Upper lobe of left lung (tissue), 4 donors: ENCODE measurements around the gene CTNNAL1.

Experiments used
- CTCF ChIP-seq, 6 experiments: fragments of 450-650 bp in 4 of 6; fragments of 200-600 bp in 2 of 6; sonication (generic) in 2 of 6; IDR thresholded peaks; one replicate each; pipeline ENCODE4 v1.5.1; 2016 to 2019; ENCODE audit warnings: antibody characterized with exemption in 6 of 6
- EP300 ChIP-seq, 4 donors: sonication (generic); formaldehyde crosslinking; IDR thresholded peaks; one replicate each; pipeline ENCODE4 v1.5.1; 2017; ENCODE audit warnings: antibody characterized with exemption in 4 of 4, control low read depth in 2 of 4
- POLR2A ChIP-seq, 4 donors: fragments of 450-650 bp; IDR thresholded peaks; one replicate each; pipeline ENCODE4 v1.5.1; 2016 to 2017; ENCODE audit warnings: antibody characterized with exemption in 4 of 4, mild to moderate bottlenecking in 2 of 4
- POLR2AphosphoS5 ChIP-seq, 2 donors: sonication (generic); formaldehyde crosslinking; IDR thresholded peaks; one replicate each; pipeline ENCODE4 v1.5.1; 2017; ENCODE audit warnings: antibody characterized with exemption in 2 of 2

GRCh38 chr9:108933718-108934322 is 79.5 kb downstream of the CTNNAL1 start, which contains the start of gene ELP1:
- peak in 2 of 6 experiments; percentile 18 to 24 for TF ChIP-seq CTCF (IDR thresholded peaks at IDR 0.05)
- peak in 1 of 2 donors; percentile 65 for TF ChIP-seq POLR2AphosphoS5 (IDR thresholded peaks at IDR 0.05)
- TF ChIP-seq EP300 (IDR thresholded peaks at IDR 0.05) = no peak
- peak in 2 of 4 donors; percentile 33 to 61 for TF ChIP-seq POLR2A (IDR thresholded peaks at IDR 0.05)
